ENCODE results near the gene SPATA25. TPM values are rescaled to one million over a fixed set of nuclear protein-coding genes. Genes with fewer than 3 reads are reported as not detected.

The SPATA25 gene
- polyA plus RNA-seq, 1 donor from 2014 or later = 5.1 TPM

- no peak for TF ChIP-seq MXI1 (conservative IDR thresholded peaks at IDR 0.05; ENCODE audit: poor library complexity, severe bottlenecking)
- no peak for TF ChIP-seq POLR2AphosphoS5 (IDR thresholded peaks at IDR 0.05)
- no peak for TF ChIP-seq EZH2 (IDR thresholded peaks at IDR 0.05; ENCODE audit: borderline replicate concordance, insufficient read depth, low read length, poor library complexity, severe bottlenecking)
- no peak for TF ChIP-seq REST (IDR thresholded peaks at IDR 0.05; ENCODE audit: borderline replicate concordance)
- no peak for TF ChIP-seq TAF1 (IDR thresholded peaks at IDR 0.05; ENCODE audit: low read depth)
- TF ChIP-seq SMC3 (conservative IDR thresholded peaks at IDR 0.05; ENCODE audit: poor library complexity) = no peak
- no peak for TF ChIP-seq CTCF (IDR thresholded peaks at IDR 0.05; ENCODE audit: poor library complexity, severe bottlenecking)
- TF ChIP-seq EP300 (conservative IDR thresholded peaks at IDR 0.05; ENCODE audit: poor library complexity, severe bottlenecking) = no peak
- TF ChIP-seq RAD21 (conservative IDR thresholded peaks at IDR 0.05) = no peak
- Histone ChIP-seq H3K36me3 (ENCODE audit: insufficient read depth, low read length) (no peaks in the 10 kb centered on the region), H3K27ac (ENCODE audit: low read length) (no peak overlapping the region), H3K27me3 (ENCODE audit: insufficient read depth, low read depth, low read length) (no peaks in the 10 kb centered on the region), H3K79me2 (replicated peaks; ENCODE audit: insufficient read depth, low read length) (no peaks in the 10 kb centered on the region), H3K4me3 (ENCODE audit: low read length) (no peak overlapping the region), H4K20me1 (ENCODE audit: insufficient read depth) (no peaks in the 10 kb centered on the region), H3K9me3 (ENCODE audit: low read length) (no peaks in the 10 kb centered on the region), H3K9ac (ENCODE audit: low read length) (no peak overlapping the region), H3K9me2 (ENCODE audit: insufficient read depth, low read length) (no peaks in the 10 kb centered on the region), H3F3A (ENCODE audit: insufficient read depth, low read length, poor library complexity, severe bottlenecking) (no peaks in the 10 kb centered on the region), H2AFZ (ENCODE audit: low read depth, low read length) (no peak overlapping the region), H3K4me2 (ENCODE audit: low read length) (no peak overlapping the region)
Observed at GRCh38 chr20:45899046-45899835, 11.8 kb upstream of the SPATA25 start.

DNA sequence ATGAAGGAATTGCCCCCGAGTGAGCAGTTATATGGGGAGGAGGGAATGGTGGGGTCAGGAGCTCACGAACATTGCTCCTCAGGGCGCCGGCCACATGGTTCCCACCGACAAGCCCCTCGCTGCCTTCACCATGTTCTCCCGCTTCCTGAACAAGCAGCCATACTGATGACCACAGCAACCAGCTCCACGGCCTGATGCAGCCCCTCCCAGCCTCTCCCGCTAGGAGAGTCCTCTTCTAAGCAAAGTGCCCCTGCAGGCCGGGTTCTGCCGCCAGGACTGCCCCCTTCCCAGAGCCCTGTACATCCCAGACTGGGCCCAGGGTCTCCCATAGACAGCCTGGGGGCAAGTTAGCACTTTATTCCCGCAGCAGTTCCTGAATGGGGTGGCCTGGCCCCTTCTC is 10.9 kb upstream of the SPATA25 start:
- no peaks in the 10 kb centered on the region for H3K27me3 ChIP-seq (ENCODE audit: insufficient read depth, low read depth, low read length)
- H3K27ac ChIP-seq (ENCODE audit: low read length) = no peak overlapping the region
- no peaks in the 10 kb centered on the region for H3F3A ChIP-seq (ENCODE audit: insufficient read depth, low read length, poor library complexity, severe bottlenecking)
- H3K9me2 ChIP-seq (ENCODE audit: insufficient read depth, low read length) = no peaks in the 10 kb centered on the region
- no peaks in the 10 kb centered on the region for H3K9me3 ChIP-seq (ENCODE audit: low read length)
- H3K9ac ChIP-seq (ENCODE audit: low read length) = no peak overlapping the region
- H3K79me2 ChIP-seq (replicated peaks; ENCODE audit: insufficient read depth, low read length) = no peaks in the 10 kb centered on the region
- TF ChIP-seq RAD21 (conservative IDR thresholded peaks at IDR 0.05) (no peak), POLR2AphosphoS5 (IDR thresholded peaks at IDR 0.05) (no peak), CTCF (IDR thresholded peaks at IDR 0.05; ENCODE audit: poor library complexity, severe bottlenecking) (no peak), EP300 (conservative IDR thresholded peaks at IDR 0.05; ENCODE audit: poor library complexity, severe bottlenecking) (no peak), REST (IDR thresholded peaks at IDR 0.05; ENCODE audit: borderline replicate concordance) (no peak)
- H3K36me3 ChIP-seq (ENCODE audit: insufficient read depth, low read length) = no peaks in the 10 kb centered on the region
- no peak overlapping the region for H2AFZ ChIP-seq (ENCODE audit: low read depth, low read length)
- H3K4me3 ChIP-seq (ENCODE audit: low read length) = no peak overlapping the region
- no peaks in the 10 kb centered on the region for H4K20me1 ChIP-seq (ENCODE audit: insufficient read depth)
- no peak overlapping the region for H3K4me2 ChIP-seq (ENCODE audit: low read length)

All from neural cell (in vitro differentiated cells).